GM23338 (cell line): Measurements from ENCODE around the gene NNT. TPM values are rescaled to one million over a fixed set of nuclear protein-coding genes. Genes with fewer than 3 reads are reported as not detected.

ENCODE experiments used
- ATAC-seq: fragments of 200-7000 bp; cut with Tn5 transposase; 3 replicates; pipeline ENCODE4 v1.9.1; 2020
- DNase-seq: peaks from one replicate; pipeline ENCODE4 v3.0.0-alpha.2; 2015; ENCODE audit warnings: low spot score
- H2AFZ ChIP-seq: fragments of 200-600 bp; sonication (generic); 2 replicates; pipeline ENCODE4 v1.8.0; 2016; ENCODE audit warnings: antibody characterized with exemption, mild to moderate bottlenecking, moderate library complexity
- H3F3A ChIP-seq: fragments of 200-600 bp; sonication (generic); replicated peaks from 2 replicates; pipeline ENCODE4 v1.8.0; 2017; ENCODE audit warnings: antibody characterized with exemption, mixed run types, low read depth
- H3K27ac ChIP-seq: fragments of 200-600 bp; sonication (generic); 2 replicates; pipeline ENCODE4 v1.6.1; 2016; ENCODE audit warnings: low read depth
- H3K27me3 ChIP-seq: fragments of 200-600 bp; sonication (generic); 2 replicates; pipeline ENCODE4 v1.8.0; 2016; ENCODE audit warnings: mild to moderate bottlenecking, mixed run types, moderate library complexity; ENCODE audit not compliant: insufficient read depth
- H3K36me3 ChIP-seq: fragments of 200-600 bp; sonication (generic); 2 replicates; pipeline ENCODE4 v1.8.0; 2016; ENCODE audit warnings: mild to moderate bottlenecking; ENCODE audit not compliant: insufficient read depth
- H3K4me1 ChIP-seq: fragments of 200-600 bp; sonication (generic); 2 replicates; pipeline ENCODE4 v1.8.0; 2016; ENCODE audit warnings: mild to moderate bottlenecking, moderate library complexity; ENCODE audit not compliant: insufficient read depth
- H3K4me2 ChIP-seq: fragments of 200-600 bp; sonication (generic); 2 replicates; pipeline ENCODE4 v1.7.1; 2017; ENCODE audit warnings: mixed run types
- H3K4me3 ChIP-seq: fragments of 200-600 bp; sonication (generic); 2 replicates; pipeline ENCODE4 v1.6.1; 2016; ENCODE audit warnings: mixed run types
- H3K79me2 ChIP-seq: fragments of 200-600 bp; sonication (generic); replicated peaks from 2 replicates; pipeline ENCODE4 v1.8.0; 2017; ENCODE audit warnings: mild to moderate bottlenecking; ENCODE audit not compliant: insufficient read depth
- H3K9me2 ChIP-seq: fragments of 200-600 bp; sonication (generic); 2 replicates; pipeline ENCODE4 v1.8.0; 2017; ENCODE audit not compliant: insufficient read depth
- H4K20me1 ChIP-seq: fragments of 200-600 bp; sonication (generic); replicated peaks from 2 replicates; pipeline ENCODE4 v1.8.0; 2017; ENCODE audit warnings: mild to moderate bottlenecking; ENCODE audit not compliant: insufficient read depth
- H3K27ac Mint-ChIP-seq: 2 replicates; pipeline ENCODE4 v1.8.0; 2020; ENCODE audit warnings: inconsistent platforms, mild to moderate bottlenecking, moderate library complexity, mixed read lengths
- H3K27me3 Mint-ChIP-seq: 3 replicates; pipeline ENCODE4 v1.8.0; 2022; ENCODE audit warnings: low read depth, mild to moderate bottlenecking, moderate library complexity, mixed read lengths, inconsistent platforms; ENCODE audit not compliant: insufficient read depth, poor library complexity
- H3K36me3 Mint-ChIP-seq: 3 replicates; pipeline ENCODE4 v1.8.0; 2021; ENCODE audit warnings: low read depth, mild to moderate bottlenecking, inconsistent platforms, moderate library complexity, mixed read lengths
- H3K4me1 Mint-ChIP-seq: 3 replicates; pipeline ENCODE4 v1.8.0; 2020; ENCODE audit warnings: mild to moderate bottlenecking, inconsistent platforms, mixed read lengths
- H3K4me3 Mint-ChIP-seq: 3 replicates; pipeline ENCODE4 v1.8.0; 2021; ENCODE audit warnings: moderate library complexity, mild to moderate bottlenecking, inconsistent platforms, mixed read lengths
- H3K9me3 Mint-ChIP-seq: 3 replicates; pipeline ENCODE4 v1.8.0; 2020; ENCODE audit warnings: moderate library complexity, mild to moderate bottlenecking, inconsistent platforms, mixed read lengths
- EZH2 ChIP-seq: fragments of 200-600 bp; sonication (generic); IDR thresholded peaks from one replicate; pipeline ENCODE4 v1.8.0; 2017; ENCODE audit warnings: antibody characterized with exemption, mild to moderate bottlenecking, low read depth; ENCODE audit not compliant: unreplicated experiment
- REST ChIP-seq: IDR thresholded peaks from one replicate; pipeline ENCODE4 v1.6.1; 2018; ENCODE audit warnings: antibody characterized with exemption; ENCODE audit not compliant: unreplicated experiment
- ZNF331 ChIP-seq: fragments of 250-450 bp; sonication (Bioruptor Pico); IDR thresholded peaks from 2 replicates; pipeline ENCODE4 v1.5.0; 2020; ENCODE audit warnings: low read depth, mild to moderate bottlenecking, moderate library complexity
- polyA plus RNA-seq: library from polyadenylated mRNA; unstranded; fragments of >200 nt; fragmentation: Nextera tagmentation; extraction: Ambion mirVana; gene quantifications from 2 replicates; pipeline ENCODE4 v1.2.1, GENCODE V29; 2016
- total RNA-seq: library from RNA; depleted of rRNA; stranded (reverse); fragments of >200 nt; shearing (Covaris generic); gene quantifications from 2 replicates; pipeline ENCODE4 v1.2.3, GENCODE V29; 2014
- TF ChIP-seq, protein P1 (sequence below): fragments of 250-450 bp; sonication (Bioruptor Pico); IDR thresholded peaks from 2 replicates; pipeline ENCODE4 v1.5.0; 2020; ENCODE audit warnings: mild to moderate bottlenecking, moderate library complexity

NNT gene
- total and polyA plus RNA-seq, 2 experiments from 2014 or later = 10.8 to 15.9 TPM

DNA sequence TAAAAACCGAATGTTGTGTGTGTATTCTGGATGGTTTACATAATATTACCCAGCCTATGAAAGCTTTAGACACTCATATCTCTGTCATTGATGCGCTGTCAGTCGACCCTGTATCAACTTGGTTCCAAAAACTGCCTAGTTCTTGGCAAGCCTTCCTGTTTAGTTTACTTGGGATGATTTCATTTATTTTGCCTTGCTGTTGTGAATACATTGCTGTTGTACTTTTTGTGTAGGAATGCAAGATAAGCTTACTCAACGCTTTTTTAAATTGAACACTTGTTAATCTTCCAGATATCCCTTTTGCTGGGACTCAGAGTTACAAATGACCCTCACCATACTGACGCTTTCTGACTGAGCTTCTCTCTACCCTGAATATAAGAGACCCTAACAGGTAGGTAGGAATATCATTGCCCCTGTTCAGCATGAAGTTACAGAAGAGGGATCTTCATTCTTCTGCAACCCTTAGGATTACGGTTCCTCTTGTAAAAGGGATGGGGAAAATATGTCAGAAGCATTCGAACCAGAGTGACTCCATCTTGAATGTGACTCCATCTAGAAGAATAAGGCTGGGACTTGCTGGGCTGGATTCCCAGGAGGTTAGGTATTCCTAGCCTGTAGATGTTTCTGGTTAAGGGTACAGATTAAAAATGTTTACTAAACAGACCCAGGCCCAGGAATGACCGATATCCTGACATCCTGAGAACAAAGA lies 32.4 kb upstream of the NNT start (continued):
- TF ChIP-seq, protein P1, sequence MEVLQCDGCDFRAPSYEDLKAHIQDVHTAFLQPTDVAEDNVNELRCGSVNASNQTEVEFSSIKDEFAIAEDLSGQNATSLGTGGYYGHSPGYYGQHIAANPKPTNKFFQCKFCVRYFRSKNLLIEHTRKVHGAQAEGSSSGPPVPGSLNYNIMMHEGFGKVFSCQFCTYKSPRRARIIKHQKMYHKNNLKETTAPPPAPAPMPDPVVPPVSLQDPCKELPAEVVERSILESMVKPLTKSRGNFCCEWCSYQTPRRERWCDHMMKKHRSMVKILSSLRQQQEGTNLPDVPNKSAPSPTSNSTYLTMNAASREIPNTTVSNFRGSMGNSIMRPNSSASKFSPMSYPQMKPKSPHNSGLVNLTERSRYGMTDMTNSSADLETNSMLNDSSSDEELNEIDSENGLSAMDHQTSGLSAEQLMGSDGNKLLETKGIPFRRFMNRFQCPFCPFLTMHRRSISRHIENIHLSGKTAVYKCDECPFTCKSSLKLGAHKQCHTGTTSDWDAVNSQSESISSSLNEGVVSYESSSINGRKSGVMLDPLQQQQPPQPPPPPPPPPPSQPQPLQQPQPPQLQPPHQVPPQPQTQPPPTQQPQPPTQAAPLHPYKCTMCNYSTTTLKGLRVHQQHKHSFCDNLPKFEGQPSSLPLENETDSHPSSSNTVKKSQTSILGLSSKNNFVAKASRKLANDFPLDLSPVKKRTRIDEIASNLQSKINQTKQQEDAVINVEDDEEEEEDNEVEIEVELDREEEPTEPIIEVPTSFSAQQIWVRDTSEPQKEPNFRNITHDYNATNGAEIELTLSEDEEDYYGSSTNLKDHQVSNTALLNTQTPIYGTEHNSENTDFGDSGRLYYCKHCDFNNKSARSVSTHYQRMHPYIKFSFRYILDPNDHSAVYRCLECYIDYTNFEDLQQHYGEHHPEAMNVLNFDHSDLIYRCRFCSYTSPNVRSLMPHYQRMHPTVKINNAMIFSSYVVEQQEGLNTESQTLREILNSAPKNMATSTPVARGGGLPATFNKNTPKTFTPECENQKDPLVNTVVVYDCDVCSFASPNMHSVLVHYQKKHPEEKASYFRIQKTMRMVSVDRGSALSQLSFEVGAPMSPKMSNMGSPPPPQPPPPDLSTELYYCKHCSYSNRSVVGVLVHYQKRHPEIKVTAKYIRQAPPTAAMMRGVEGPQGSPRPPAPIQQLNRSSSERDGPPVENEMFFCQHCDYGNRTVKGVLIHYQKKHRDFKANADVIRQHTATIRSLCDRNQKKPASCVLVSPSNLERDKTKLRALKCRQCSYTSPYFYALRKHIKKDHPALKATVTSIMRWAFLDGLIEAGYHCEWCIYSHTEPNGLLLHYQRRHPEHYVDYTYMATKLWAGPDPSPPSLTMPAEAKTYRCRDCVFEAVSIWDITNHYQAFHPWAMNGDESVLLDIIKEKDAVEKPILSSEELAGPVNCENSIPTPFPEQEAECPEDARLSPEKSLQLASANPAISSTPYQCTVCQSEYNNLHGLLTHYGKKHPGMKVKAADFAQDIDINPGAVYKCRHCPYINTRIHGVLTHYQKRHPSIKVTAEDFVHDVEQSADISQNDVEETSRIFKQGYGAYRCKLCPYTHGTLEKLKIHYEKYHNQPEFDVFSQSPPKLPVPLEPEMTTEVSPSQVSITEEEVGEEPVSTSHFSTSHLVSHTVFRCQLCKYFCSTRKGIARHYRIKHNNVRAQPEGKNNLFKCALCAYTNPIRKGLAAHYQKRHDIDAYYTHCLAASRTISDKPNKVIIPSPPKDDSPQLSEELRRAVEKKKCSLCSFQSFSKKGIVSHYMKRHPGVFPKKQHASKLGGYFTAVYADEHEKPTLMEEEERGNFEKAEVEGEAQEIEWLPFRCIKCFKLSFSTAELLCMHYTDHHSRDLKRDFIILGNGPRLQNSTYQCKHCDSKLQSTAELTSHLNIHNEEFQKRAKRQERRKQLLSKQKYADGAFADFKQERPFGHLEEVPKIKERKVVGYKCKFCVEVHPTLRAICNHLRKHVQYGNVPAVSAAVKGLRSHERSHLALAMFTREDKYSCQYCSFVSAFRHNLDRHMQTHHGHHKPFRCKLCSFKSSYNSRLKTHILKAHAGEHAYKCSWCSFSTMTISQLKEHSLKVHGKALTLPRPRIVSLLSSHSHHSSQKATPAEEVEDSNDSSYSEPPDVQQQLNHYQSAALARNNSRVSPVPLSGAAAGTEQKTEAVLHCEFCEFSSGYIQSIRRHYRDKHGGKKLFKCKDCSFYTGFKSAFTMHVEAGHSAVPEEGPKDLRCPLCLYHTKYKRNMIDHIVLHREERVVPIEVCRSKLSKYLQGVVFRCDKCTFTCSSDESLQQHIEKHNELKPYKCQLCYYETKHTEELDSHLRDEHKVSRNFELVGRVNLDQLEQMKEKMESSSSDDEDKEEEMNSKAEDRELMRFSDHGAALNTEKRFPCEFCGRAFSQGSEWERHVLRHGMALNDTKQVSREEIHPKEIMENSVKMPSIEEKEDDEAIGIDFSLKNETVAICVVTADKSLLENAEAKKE (CRISPR knock-in tag) = no peak
- TF ChIP-seq EZH2 (no peak), REST (no peak), ZNF331 (no peak)

GRCh38 chr5:43571237-43571636 lies 31.7 kb upstream of the NNT start:
- no peak overlapping the region for H3K27ac ChIP-seq
- H3K4me2 ChIP-seq = no peak overlapping the region
- no peaks in the 10 kb centered on the region for H3F3A ChIP-seq
- Mint-ChIP-seq H3K4me1 (peaks cover 2% of the 10 kb centered on the region; the same call in 1 of the 3 replicates), H3K9me3 (no peaks in the 10 kb centered on the region), H3K27me3 (no peaks in the 10 kb centered on the region), H3K4me3 (no peak overlapping the region), H3K36me3 (peaks cover 7% of the 10 kb centered on the region; the same call in 2 of the 3 replicates), H3K27ac (no peak overlapping the region)
- no peak overlapping the region for H2AFZ ChIP-seq
- peaks cover 6% of the 10 kb centered on the region; the same call in 1 of the 2 replicates for H3K9me2 ChIP-seq
- H3K27me3 ChIP-seq = no peaks in the 10 kb centered on the region
- no peak overlapping the region for H3K4me3 ChIP-seq
- ATAC-seq = no peak
- no peaks in the 10 kb centered on the region for H3K4me1 ChIP-seq
- H3K36me3 ChIP-seq = no peaks in the 10 kb centered on the region
- DNase-seq = no peak
- H3K79me2 ChIP-seq = no peaks in the 10 kb centered on the region
- H4K20me1 ChIP-seq = no peaks in the 10 kb centered on the region; the same call in 1 of the 2 replicates
- TF ChIP-seq, protein P1 (CRISPR knock-in tag) = no peak
